GM21526 (cell line): ENCODE measurements around the gene TNFSF13.
"Not testable (repeated sequence)": the region's sequence is repeated elsewhere in the genome, so short reads cannot be mapped to it uniquely, and the experiment has no call there.

Experiments
- ATAC-seq: cut with Tn5 transposase; IDR thresholded peaks from one replicate; pipeline ENCODE4 v1.9.1; 2021; ENCODE audit warnings: moderate library complexity; ENCODE audit not compliant: unreplicated experiment, low FRiP score

Gene TNFSF13

GRCh38 chr17:7589204-7589868 is 30.8 kb downstream of the TNFSF13 start:
- ATAC-seq = no peak

- ATAC-seq = no peak
Observed at GRCh38 chr17:7589891-7590691, 31.5 kb downstream of the TNFSF13 start, which contains the start of gene SOX15. Gene SOX15, minus strand, starts transcription at chr17:7590094. Its CDS starts 418 bp downstream, at chr17:7589676.

GRCh38 chr17:7590743-7591142 is 32.2 kb downstream of the TNFSF13 start:
- no peak for ATAC-seq

- no peak for ATAC-seq
Observed at GRCh38 chr17:7591596-7591995, 33.0 kb downstream of the TNFSF13 start.

- ATAC-seq = no peak
Observed at GRCh38 chr17:7592422-7593021, 34.0 kb downstream of the TNFSF13 start.

DNA sequence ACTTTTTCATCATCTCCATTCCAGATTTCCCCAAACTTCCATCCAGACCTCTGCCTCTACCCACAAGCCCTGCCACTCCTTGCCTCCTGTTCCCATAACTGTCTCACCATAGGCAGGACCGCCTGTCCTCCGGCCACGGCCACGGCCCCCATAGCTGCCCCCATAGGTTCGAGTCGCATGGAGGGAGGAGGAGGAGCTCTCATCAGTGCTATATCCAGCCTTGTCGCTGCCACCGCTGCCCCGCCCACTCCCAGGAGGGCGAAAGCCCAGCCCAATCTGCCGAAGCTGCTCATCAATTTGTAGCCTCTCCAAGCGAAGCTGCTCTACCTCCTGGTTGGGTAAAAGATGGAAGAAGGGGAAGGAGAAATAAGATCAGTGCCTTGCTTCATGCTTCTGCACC is 34.7 kb downstream of the TNFSF13 start:
- ATAC-seq = no peak

- ATAC-seq = not testable (repeated sequence)
Observed at GRCh38 chr17:7597561-7597960, 39.0 kb downstream of the TNFSF13 start.

- no peak for ATAC-seq
Observed at GRCh38 chr17:7606280-7606679, 47.7 kb downstream of the TNFSF13 start.

DNA sequence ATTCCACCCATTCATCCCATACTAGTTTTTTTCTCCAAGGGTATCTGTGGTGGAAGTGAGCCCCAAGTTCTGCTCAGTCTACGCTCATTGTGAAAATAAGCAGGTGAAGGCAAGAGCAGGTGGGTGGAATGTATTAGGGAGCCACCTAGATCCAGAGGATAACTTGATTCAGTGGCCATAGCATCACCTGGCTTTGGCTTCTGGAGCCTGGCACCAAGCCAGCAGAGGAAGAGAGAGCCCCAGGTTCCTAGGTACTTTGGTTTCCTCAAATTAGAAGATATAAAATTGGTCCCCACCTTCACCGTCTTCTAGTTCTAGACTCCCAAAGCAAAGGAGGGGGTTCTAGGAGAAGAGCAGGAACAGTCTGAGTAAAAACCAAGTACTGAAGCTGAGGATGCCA is 52.1 kb downstream of the TNFSF13 start:
- no peak for ATAC-seq
